GM23338 (cell line): ENCODE results near the gene CLDN1. TPM values are rescaled to one million over a fixed set of nuclear protein-coding genes. Genes with fewer than 3 reads are reported as not detected.
A peak's percentile ranks its signal among the peaks of the same experiment; 100 is the strongest.

Experiments used
- ATAC-seq: fragments of 200-7000 bp; cut with Tn5 transposase; 3 replicates; pipeline ENCODE4 v1.9.1; 2020
- DNase-seq: peaks from one replicate; pipeline ENCODE4 v3.0.0-alpha.2; 2015; ENCODE audit warnings: low spot score
- H2AFZ ChIP-seq: fragments of 200-600 bp; sonication (generic); 2 replicates; pipeline ENCODE4 v1.8.0; 2016; ENCODE audit warnings: antibody characterized with exemption, mild to moderate bottlenecking, moderate library complexity
- H3F3A ChIP-seq: fragments of 200-600 bp; sonication (generic); replicated peaks from 2 replicates; pipeline ENCODE4 v1.8.0; 2017; ENCODE audit warnings: antibody characterized with exemption, mixed run types, low read depth
- H3K27ac ChIP-seq: fragments of 200-600 bp; sonication (generic); 2 replicates; pipeline ENCODE4 v1.6.1; 2016; ENCODE audit warnings: low read depth
- H3K27me3 ChIP-seq: fragments of 200-600 bp; sonication (generic); 2 replicates; pipeline ENCODE4 v1.8.0; 2016; ENCODE audit warnings: mild to moderate bottlenecking, mixed run types, moderate library complexity; ENCODE audit not compliant: insufficient read depth
- H3K36me3 ChIP-seq: fragments of 200-600 bp; sonication (generic); 2 replicates; pipeline ENCODE4 v1.8.0; 2016; ENCODE audit warnings: mild to moderate bottlenecking; ENCODE audit not compliant: insufficient read depth
- H3K4me1 ChIP-seq: fragments of 200-600 bp; sonication (generic); 2 replicates; pipeline ENCODE4 v1.8.0; 2016; ENCODE audit warnings: mild to moderate bottlenecking, moderate library complexity; ENCODE audit not compliant: insufficient read depth
- H3K4me2 ChIP-seq: fragments of 200-600 bp; sonication (generic); 2 replicates; pipeline ENCODE4 v1.7.1; 2017; ENCODE audit warnings: mixed run types
- H3K4me3 ChIP-seq: fragments of 200-600 bp; sonication (generic); 2 replicates; pipeline ENCODE4 v1.6.1; 2016; ENCODE audit warnings: mixed run types
- H3K79me2 ChIP-seq: fragments of 200-600 bp; sonication (generic); replicated peaks from 2 replicates; pipeline ENCODE4 v1.8.0; 2017; ENCODE audit warnings: mild to moderate bottlenecking; ENCODE audit not compliant: insufficient read depth
- H3K9me2 ChIP-seq: fragments of 200-600 bp; sonication (generic); 2 replicates; pipeline ENCODE4 v1.8.0; 2017; ENCODE audit not compliant: insufficient read depth
- H4K20me1 ChIP-seq: fragments of 200-600 bp; sonication (generic); replicated peaks from 2 replicates; pipeline ENCODE4 v1.8.0; 2017; ENCODE audit warnings: mild to moderate bottlenecking; ENCODE audit not compliant: insufficient read depth
- H3K27ac Mint-ChIP-seq: 2 replicates; pipeline ENCODE4 v1.8.0; 2020; ENCODE audit warnings: inconsistent platforms, mild to moderate bottlenecking, moderate library complexity, mixed read lengths
- H3K27me3 Mint-ChIP-seq: 3 replicates; pipeline ENCODE4 v1.8.0; 2022; ENCODE audit warnings: low read depth, mild to moderate bottlenecking, moderate library complexity, mixed read lengths, inconsistent platforms; ENCODE audit not compliant: insufficient read depth, poor library complexity
- H3K36me3 Mint-ChIP-seq: 3 replicates; pipeline ENCODE4 v1.8.0; 2021; ENCODE audit warnings: low read depth, mild to moderate bottlenecking, inconsistent platforms, moderate library complexity, mixed read lengths
- H3K4me1 Mint-ChIP-seq: 3 replicates; pipeline ENCODE4 v1.8.0; 2020; ENCODE audit warnings: mild to moderate bottlenecking, inconsistent platforms, mixed read lengths
- H3K4me3 Mint-ChIP-seq: 3 replicates; pipeline ENCODE4 v1.8.0; 2021; ENCODE audit warnings: moderate library complexity, mild to moderate bottlenecking, inconsistent platforms, mixed read lengths
- H3K9me3 Mint-ChIP-seq: 3 replicates; pipeline ENCODE4 v1.8.0; 2020; ENCODE audit warnings: moderate library complexity, mild to moderate bottlenecking, inconsistent platforms, mixed read lengths
- CREB1 ChIP-seq: fragments of 250-450 bp; sonication (Bioruptor Pico); IDR thresholded peaks from 2 replicates; pipeline ENCODE4 v1.5.0; 2020; ENCODE audit warnings: low read depth, mild to moderate bottlenecking, moderate library complexity
- EZH2 ChIP-seq: fragments of 200-600 bp; sonication (generic); IDR thresholded peaks from one replicate; pipeline ENCODE4 v1.8.0; 2017; ENCODE audit warnings: antibody characterized with exemption, mild to moderate bottlenecking, low read depth; ENCODE audit not compliant: unreplicated experiment
- EZH2phosphoT487 ChIP-seq: fragments of 200-600 bp; sonication (generic); IDR thresholded peaks from one replicate; pipeline ENCODE4 v1.8.1; 2018; ENCODE audit warnings: antibody characterized with exemption; ENCODE audit not compliant: unreplicated experiment
- JUNB ChIP-seq: IDR thresholded peaks from one replicate; pipeline ENCODE4 v1.6.1; 2016; ENCODE audit warnings: antibody characterized with exemption; ENCODE audit not compliant: unreplicated experiment
- NANOG ChIP-seq: IDR thresholded peaks from 2 replicates; pipeline ENCODE4 v1.6.1; 2016; ENCODE audit warnings: antibody characterized with exemption, borderline replicate concordance
- POLR2AphosphoS5 ChIP-seq: IDR thresholded peaks from 2 replicates; pipeline ENCODE4 v1.6.1; 2016; ENCODE audit warnings: antibody characterized with exemption, low read depth
- REST ChIP-seq: IDR thresholded peaks from one replicate; pipeline ENCODE4 v1.6.1; 2018; ENCODE audit warnings: antibody characterized with exemption; ENCODE audit not compliant: unreplicated experiment
- ZNF114 ChIP-seq: fragments of 250-450 bp; sonication (Bioruptor Pico); IDR thresholded peaks from 2 replicates; pipeline ENCODE4 v1.5.0; 2020; ENCODE audit warnings: mild to moderate bottlenecking, moderate library complexity
- polyA plus RNA-seq: library from polyadenylated mRNA; unstranded; fragments of >200 nt; fragmentation: Nextera tagmentation; extraction: Ambion mirVana; gene quantifications from 2 replicates; pipeline ENCODE4 v1.2.1, GENCODE V29; 2016
- total RNA-seq: library from RNA; depleted of rRNA; stranded (reverse); fragments of >200 nt; shearing (Covaris generic); gene quantifications from 2 replicates; pipeline ENCODE4 v1.2.3, GENCODE V29; 2014
- TF ChIP-seq, protein P1 (sequence below): IDR thresholded peaks from 2 replicates; pipeline ENCODE4 v1.6.1; 2016; ENCODE audit warnings: antibody characterized with exemption
- TF ChIP-seq, protein P2 (sequence below): fragments of 250-450 bp; sonication (Bioruptor Pico); IDR thresholded peaks from 2 replicates; pipeline ENCODE4 v1.5.0; 2020; ENCODE audit warnings: mild to moderate bottlenecking, moderate library complexity

The CLDN1 gene
- total and polyA plus RNA-seq, 2 experiments from 2014 or later, result 2.5 to 4.6 TPM

GRCh38 chr3:190359813-190360212 lies 37.6 kb upstream of the CLDN1 start (continued):
- TF ChIP-seq, protein P1, sequence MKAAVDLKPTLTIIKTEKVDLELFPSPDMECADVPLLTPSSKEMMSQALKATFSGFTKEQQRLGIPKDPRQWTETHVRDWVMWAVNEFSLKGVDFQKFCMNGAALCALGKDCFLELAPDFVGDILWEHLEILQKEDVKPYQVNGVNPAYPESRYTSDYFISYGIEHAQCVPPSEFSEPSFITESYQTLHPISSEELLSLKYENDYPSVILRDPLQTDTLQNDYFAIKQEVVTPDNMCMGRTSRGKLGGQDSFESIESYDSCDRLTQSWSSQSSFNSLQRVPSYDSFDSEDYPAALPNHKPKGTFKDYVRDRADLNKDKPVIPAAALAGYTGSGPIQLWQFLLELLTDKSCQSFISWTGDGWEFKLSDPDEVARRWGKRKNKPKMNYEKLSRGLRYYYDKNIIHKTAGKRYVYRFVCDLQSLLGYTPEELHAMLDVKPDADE, result no peak
- TF ChIP-seq EZH2phosphoT487, result no peak

GRCh38 chr3:190357468-190357867 lies 35.2 kb upstream of the CLDN1 start:
- no peak for DNase-seq
- TF ChIP-seq, protein P2, sequence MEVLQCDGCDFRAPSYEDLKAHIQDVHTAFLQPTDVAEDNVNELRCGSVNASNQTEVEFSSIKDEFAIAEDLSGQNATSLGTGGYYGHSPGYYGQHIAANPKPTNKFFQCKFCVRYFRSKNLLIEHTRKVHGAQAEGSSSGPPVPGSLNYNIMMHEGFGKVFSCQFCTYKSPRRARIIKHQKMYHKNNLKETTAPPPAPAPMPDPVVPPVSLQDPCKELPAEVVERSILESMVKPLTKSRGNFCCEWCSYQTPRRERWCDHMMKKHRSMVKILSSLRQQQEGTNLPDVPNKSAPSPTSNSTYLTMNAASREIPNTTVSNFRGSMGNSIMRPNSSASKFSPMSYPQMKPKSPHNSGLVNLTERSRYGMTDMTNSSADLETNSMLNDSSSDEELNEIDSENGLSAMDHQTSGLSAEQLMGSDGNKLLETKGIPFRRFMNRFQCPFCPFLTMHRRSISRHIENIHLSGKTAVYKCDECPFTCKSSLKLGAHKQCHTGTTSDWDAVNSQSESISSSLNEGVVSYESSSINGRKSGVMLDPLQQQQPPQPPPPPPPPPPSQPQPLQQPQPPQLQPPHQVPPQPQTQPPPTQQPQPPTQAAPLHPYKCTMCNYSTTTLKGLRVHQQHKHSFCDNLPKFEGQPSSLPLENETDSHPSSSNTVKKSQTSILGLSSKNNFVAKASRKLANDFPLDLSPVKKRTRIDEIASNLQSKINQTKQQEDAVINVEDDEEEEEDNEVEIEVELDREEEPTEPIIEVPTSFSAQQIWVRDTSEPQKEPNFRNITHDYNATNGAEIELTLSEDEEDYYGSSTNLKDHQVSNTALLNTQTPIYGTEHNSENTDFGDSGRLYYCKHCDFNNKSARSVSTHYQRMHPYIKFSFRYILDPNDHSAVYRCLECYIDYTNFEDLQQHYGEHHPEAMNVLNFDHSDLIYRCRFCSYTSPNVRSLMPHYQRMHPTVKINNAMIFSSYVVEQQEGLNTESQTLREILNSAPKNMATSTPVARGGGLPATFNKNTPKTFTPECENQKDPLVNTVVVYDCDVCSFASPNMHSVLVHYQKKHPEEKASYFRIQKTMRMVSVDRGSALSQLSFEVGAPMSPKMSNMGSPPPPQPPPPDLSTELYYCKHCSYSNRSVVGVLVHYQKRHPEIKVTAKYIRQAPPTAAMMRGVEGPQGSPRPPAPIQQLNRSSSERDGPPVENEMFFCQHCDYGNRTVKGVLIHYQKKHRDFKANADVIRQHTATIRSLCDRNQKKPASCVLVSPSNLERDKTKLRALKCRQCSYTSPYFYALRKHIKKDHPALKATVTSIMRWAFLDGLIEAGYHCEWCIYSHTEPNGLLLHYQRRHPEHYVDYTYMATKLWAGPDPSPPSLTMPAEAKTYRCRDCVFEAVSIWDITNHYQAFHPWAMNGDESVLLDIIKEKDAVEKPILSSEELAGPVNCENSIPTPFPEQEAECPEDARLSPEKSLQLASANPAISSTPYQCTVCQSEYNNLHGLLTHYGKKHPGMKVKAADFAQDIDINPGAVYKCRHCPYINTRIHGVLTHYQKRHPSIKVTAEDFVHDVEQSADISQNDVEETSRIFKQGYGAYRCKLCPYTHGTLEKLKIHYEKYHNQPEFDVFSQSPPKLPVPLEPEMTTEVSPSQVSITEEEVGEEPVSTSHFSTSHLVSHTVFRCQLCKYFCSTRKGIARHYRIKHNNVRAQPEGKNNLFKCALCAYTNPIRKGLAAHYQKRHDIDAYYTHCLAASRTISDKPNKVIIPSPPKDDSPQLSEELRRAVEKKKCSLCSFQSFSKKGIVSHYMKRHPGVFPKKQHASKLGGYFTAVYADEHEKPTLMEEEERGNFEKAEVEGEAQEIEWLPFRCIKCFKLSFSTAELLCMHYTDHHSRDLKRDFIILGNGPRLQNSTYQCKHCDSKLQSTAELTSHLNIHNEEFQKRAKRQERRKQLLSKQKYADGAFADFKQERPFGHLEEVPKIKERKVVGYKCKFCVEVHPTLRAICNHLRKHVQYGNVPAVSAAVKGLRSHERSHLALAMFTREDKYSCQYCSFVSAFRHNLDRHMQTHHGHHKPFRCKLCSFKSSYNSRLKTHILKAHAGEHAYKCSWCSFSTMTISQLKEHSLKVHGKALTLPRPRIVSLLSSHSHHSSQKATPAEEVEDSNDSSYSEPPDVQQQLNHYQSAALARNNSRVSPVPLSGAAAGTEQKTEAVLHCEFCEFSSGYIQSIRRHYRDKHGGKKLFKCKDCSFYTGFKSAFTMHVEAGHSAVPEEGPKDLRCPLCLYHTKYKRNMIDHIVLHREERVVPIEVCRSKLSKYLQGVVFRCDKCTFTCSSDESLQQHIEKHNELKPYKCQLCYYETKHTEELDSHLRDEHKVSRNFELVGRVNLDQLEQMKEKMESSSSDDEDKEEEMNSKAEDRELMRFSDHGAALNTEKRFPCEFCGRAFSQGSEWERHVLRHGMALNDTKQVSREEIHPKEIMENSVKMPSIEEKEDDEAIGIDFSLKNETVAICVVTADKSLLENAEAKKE (CRISPR knock-in tag), result no peak
- TF ChIP-seq ZNF114 (CRISPR knock-in tag), result no peak
- TF ChIP-seq JUNB, result no peak
- TF ChIP-seq, protein P1, result no peak
- no peak for TF ChIP-seq CREB1
- no peak for TF ChIP-seq EZH2phosphoT487
- TF ChIP-seq REST, result no peak
- no peak for TF ChIP-seq EZH2
- TF ChIP-seq NANOG, result no peak
- no peak for TF ChIP-seq POLR2AphosphoS5
- ATAC-seq, result no peak
- peaks cover 5% of the 10 kb centered on the region; the same call in 2 of the 3 replicates for H3K36me3 Mint-ChIP-seq
- H4K20me1 ChIP-seq, result no peaks in the 10 kb centered on the region
- H3K27me3 Mint-ChIP-seq, result no peaks in the 10 kb centered on the region
- no peaks in the 10 kb centered on the region for H3K79me2 ChIP-seq
- H3K4me1 ChIP-seq, result peaks cover 5% of the 10 kb centered on the region
- no peaks in the 10 kb centered on the region for H3F3A ChIP-seq
- H3K4me2 ChIP-seq, result no peak overlapping the region
- H3K4me1 Mint-ChIP-seq, result peaks cover 17% of the 10 kb centered on the region
- no peak overlapping the region for H3K27ac ChIP-seq
- peaks cover 9% of the 10 kb centered on the region; the same call in 2 of the 3 replicates for H3K9me3 Mint-ChIP-seq
- no peaks in the 10 kb centered on the region for H3K27me3 ChIP-seq
- H3K27ac Mint-ChIP-seq, result no peak overlapping the region
- H3K4me3 Mint-ChIP-seq, result no peak overlapping the region
- H3K4me3 ChIP-seq, result no peak overlapping the region
- H3K36me3 ChIP-seq, result no peaks in the 10 kb centered on the region
- H2AFZ ChIP-seq, result peak overlapping the region; percentile 48; the same call in 1 of the 2 replicates
- no peaks in the 10 kb centered on the region; the same call in 1 of the 2 replicates for H3K9me2 ChIP-seq
